Measurements from ENCODE around the gene CGB7. TPM values are rescaled to one million over a fixed set of nuclear protein-coding genes. Genes with fewer than 3 reads are reported as not detected.

CGB7 gene
- total RNA-seq, 1 experiment from 2014 or later, result 0.04 TPM

DNA sequence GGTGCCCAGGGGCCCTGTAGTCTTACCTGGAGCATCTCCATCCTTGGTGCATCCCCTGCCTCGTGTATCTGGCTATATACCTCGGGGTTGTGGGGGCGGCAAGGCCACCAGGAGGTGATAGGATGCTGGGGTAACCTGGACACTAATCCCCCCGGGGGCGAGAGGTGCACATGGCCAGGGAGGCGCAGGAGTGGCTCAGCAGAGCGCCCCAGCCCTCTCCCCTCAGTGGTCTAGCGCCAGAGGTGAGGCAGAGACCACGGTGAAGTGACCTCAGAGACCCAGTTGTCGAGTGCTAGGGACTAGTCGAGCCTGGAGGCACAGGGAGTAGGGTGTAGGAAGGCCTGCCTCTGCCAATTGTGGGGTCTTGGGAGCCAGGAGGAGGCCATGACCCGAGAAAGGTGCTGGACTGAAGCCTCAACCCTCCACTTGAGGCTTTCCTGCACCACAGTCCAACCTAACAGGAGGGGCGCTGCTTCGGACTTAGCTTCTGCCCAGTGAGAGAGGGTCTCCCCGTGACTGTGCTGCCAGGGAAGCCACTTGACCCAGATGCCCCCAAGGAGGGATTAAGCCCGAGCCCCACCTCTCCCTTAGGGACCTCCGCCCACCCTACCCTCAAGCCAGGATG is 40.4 kb downstream of the CGB7 start, which contains the start of gene LHB:
Gene LHB, minus strand, starts transcription at position 51 of the 625 bp plus-strand sequence. Its CDS starts 10 bp downstream, at position 41.
- H3K9ac ChIP-seq (ENCODE audit: low read length), result peak within 1 kb of the TSS; percentile 35
- intact Hi-C loops (cut with micrococcal nuclease), result no loop called here
- H3K27me3 ChIP-seq (ENCODE audit: low read length), result no peaks in the 10 kb centered on the region
- peak within 1 kb of the TSS; percentile 46 for H2AFZ ChIP-seq (ENCODE audit: low read length)
- H3K9me3 ChIP-seq (ENCODE audit: low read length), result no peaks in the 10 kb centered on the region
- H3K9me2 ChIP-seq (replicated peaks; ENCODE audit: low read length), result no peaks in the 10 kb centered on the region
- TF ChIP-seq EZH2 (IDR thresholded peaks at IDR 0.05; ENCODE audit: low read length, unreplicated experiment) (no peak), EZH2phosphoT487 (IDR thresholded peaks at IDR 0.05; ENCODE audit: borderline replicate concordance, low read length) (no peak)
- TF ChIP-seq, protein P1, sequence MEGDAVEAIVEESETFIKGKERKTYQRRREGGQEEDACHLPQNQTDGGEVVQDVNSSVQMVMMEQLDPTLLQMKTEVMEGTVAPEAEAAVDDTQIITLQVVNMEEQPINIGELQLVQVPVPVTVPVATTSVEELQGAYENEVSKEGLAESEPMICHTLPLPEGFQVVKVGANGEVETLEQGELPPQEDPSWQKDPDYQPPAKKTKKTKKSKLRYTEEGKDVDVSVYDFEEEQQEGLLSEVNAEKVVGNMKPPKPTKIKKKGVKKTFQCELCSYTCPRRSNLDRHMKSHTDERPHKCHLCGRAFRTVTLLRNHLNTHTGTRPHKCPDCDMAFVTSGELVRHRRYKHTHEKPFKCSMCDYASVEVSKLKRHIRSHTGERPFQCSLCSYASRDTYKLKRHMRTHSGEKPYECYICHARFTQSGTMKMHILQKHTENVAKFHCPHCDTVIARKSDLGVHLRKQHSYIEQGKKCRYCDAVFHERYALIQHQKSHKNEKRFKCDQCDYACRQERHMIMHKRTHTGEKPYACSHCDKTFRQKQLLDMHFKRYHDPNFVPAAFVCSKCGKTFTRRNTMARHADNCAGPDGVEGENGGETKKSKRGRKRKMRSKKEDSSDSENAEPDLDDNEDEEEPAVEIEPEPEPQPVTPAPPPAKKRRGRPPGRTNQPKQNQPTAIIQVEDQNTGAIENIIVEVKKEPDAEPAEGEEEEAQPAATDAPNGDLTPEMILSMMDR (conservative IDR thresholded peaks at IDR 0.05; ENCODE audit: low read depth, low read length), result no peak
- peak within 1 kb of the TSS; percentile 60 for H3K4me3 ChIP-seq (ENCODE audit: low read length)
- no peaks in the 10 kb centered on the region for H3K36me3 ChIP-seq (ENCODE audit: low read depth, low read length)
- H3K4me2 ChIP-seq (ENCODE audit: low read length), result peak within 1 kb of the TSS; percentile 77
- no peaks in the 10 kb centered on the region for H4K20me1 ChIP-seq (ENCODE audit: low read length)
- H3K79me2 ChIP-seq (ENCODE audit: low read length), result no peaks in the 10 kb centered on the region
- no peaks in the 10 kb centered on the region for H3F3A ChIP-seq (ENCODE audit: low read length, unreplicated experiment)
- BruUV-seq (replicated peaks), result TSS peak; percentile 28
- ChIA-PET POLR2A (ENCODE audit: unreplicated experiment) (interaction anchor here (0.6 kb wide), 1 partner anchor 24 kb away, joined by 7 read pairs; no protein-coding TSS in a partner anchor), CTCF (interaction anchor here (0.5 to 1.1 kb wide), 4 partner anchors 24 to 145 kb away, joined by 3 to 9 read pairs (median 4); partner anchors contain the start of genes GYS1 and RUVBL2)
- H3K4me1 ChIP-seq (ENCODE audit: insufficient read depth, low read length), result peaks cover 10% of the 10 kb centered on the region; the same call in 1 of the 2 replicates
- H3K27ac ChIP-seq (ENCODE audit: low read length), result no peak within 1 kb of the TSS
- ATAC-seq (peak; percentile 3), DNase-seq (no peak)

DNA sequence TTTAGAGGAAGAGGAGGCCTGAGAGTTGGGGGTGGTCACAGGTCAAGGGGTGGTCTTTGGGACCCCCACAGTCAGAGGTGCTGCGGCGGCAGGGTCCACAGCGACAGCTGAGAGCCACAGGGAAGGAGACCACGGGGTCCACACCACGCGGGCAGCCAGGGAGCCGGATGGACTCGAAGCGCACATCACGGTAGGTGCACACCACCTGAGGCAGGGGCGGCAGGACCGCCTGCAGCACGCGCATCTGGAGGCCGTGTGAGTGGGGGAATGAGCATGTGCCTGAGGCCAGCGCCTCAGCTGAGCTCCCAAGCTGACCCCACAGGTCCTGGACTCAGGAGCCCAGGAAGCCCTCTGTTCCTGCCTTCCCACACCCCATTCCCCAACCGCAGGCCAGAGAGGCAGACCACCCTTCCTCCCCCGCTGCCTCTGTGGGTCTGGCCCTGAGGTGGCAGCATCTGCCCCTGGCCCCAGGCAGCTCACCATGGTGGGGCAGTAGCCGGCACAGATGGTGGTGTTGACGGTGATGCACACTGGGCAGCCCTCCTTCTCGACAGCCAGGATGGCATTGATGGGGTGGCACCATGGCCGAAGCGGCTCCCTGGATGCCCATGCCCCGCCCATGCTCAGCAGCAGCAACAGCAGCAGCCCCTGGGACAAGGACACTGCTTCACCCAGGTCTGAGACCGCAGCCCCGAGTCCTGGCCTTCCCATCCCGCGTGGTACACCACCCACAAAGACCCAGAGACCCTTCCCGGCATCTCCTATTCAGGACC is 41.3 kb downstream of the CGB7 start:
- CTCF ChIA-PET, result interaction anchor here (0.6 kb wide), 1 partner anchor 58 kb away, joined by 4 read pairs; no protein-coding TSS in a partner anchor

More for the DNA sequence above, 41.3 kb downstream of the CGB7 start:
- no peak overlapping the region for H3K4me3 ChIP-seq (ENCODE audit: low read length)
- intact Hi-C loops (cut with micrococcal nuclease), result no loop called here
- no peaks in the 10 kb centered on the region for H3K79me2 ChIP-seq (ENCODE audit: low read length)
- no peak overlapping the region for H3K9ac ChIP-seq (ENCODE audit: low read length)
- BruUV-seq (replicated peaks), result no TSS peak
- H2AFZ ChIP-seq (ENCODE audit: low read length), result no peak overlapping the region
- no peaks in the 10 kb centered on the region for H3F3A ChIP-seq (ENCODE audit: low read length, unreplicated experiment)
- no peaks in the 10 kb centered on the region for H3K9me3 ChIP-seq (ENCODE audit: low read length)
- no peaks in the 10 kb centered on the region for H3K9me2 ChIP-seq (replicated peaks; ENCODE audit: low read length)
- ATAC-seq, result no peak
- TF ChIP-seq EZH2 (IDR thresholded peaks at IDR 0.05; ENCODE audit: low read length, unreplicated experiment) (no peak), EZH2phosphoT487 (IDR thresholded peaks at IDR 0.05; ENCODE audit: borderline replicate concordance, low read length) (no peak)
- TF ChIP-seq, protein P1 (conservative IDR thresholded peaks at IDR 0.05; ENCODE audit: low read depth, low read length), result no peak
- H3K27me3 ChIP-seq (ENCODE audit: low read length), result no peaks in the 10 kb centered on the region
- no peaks in the 10 kb centered on the region for H3K36me3 ChIP-seq (ENCODE audit: low read depth, low read length)
- peaks cover 10% of the 10 kb centered on the region; the same call in 1 of the 2 replicates for H3K4me1 ChIP-seq (ENCODE audit: insufficient read depth, low read length)
- H4K20me1 ChIP-seq (ENCODE audit: low read length), result no peaks in the 10 kb centered on the region
- H3K4me2 ChIP-seq (ENCODE audit: low read length), result no peak overlapping the region
- DNase-seq, result no peak
- H3K27ac ChIP-seq (ENCODE audit: low read length), result no peak overlapping the region
- POLR2A ChIA-PET (ENCODE audit: unreplicated experiment), result no interaction called here
